SK-N-MC (cell line): ENCODE results near the gene SIX3.

Experiments used
- DNase-seq: peaks from one replicate; pipeline ENCODE4 v3.0.0-alpha.2; 2011; ENCODE audit warnings: low read depth, low spot score
- H3K27ac ChIP-seq: fragments of 200-600 bp; sonication (generic); 2 replicates; pipeline ENCODE4 v1.5.1; 2016; ENCODE audit warnings: mixed run types
- H3K36me3 ChIP-seq: fragments of 200-600 bp; sonication (generic); 2 replicates; pipeline ENCODE4 v1.6.1; 2017; ENCODE audit warnings: antibody characterized with exemption, low read length, mixed read lengths; ENCODE audit not compliant: insufficient read depth
- H3K4me3 ChIP-seq: fragments of 200-600 bp; sonication (generic); 2 replicates; pipeline ENCODE4 v1.5.1; 2016
- H3K9ac ChIP-seq: fragments of 200-600 bp; sonication (generic); 2 replicates; pipeline ENCODE4 v1.8.0; 2017; ENCODE audit warnings: mixed run types, mixed read lengths; ENCODE audit not compliant: insufficient read length
- H3K9me3 ChIP-seq: fragments of 200-600 bp; sonication (generic); 2 replicates; pipeline ENCODE4 v1.6.1; 2017; ENCODE audit warnings: low read depth, mild to moderate bottlenecking, antibody characterized with exemption, low read length, moderate library complexity, mixed read lengths
- EZH2 ChIP-seq: fragments of 200-600 bp; sonication (generic); IDR thresholded peaks from one replicate; pipeline ENCODE4 v1.6.1; 2017; ENCODE audit warnings: antibody characterized with exemption
- FOXP2 ChIP-seq: optimal IDR thresholded peaks from 2 replicates; pipeline ENCODE3; 2011; ENCODE audit warnings: mild to moderate bottlenecking, moderate library complexity; ENCODE audit not compliant: insufficient read depth; ENCODE audit errors: extremely low read length, control extremely low read depth
- POLR2AphosphoS5 ChIP-seq: IDR thresholded peaks from 2 replicates; pipeline ENCODE4 v1.6.1; 2012; ENCODE audit warnings: mild to moderate bottlenecking, low read depth, low read length, borderline replicate concordance

SIX3 gene

GRCh38 chr2:44969936-44970335 is 28.4 kb downstream of the SIX3 start:
- no peak for DNase-seq
- H3K9ac ChIP-seq, result no peak overlapping the region
- no peak for TF ChIP-seq POLR2AphosphoS5
- no peak for TF ChIP-seq EZH2
- no peak for TF ChIP-seq FOXP2
- H3K4me3 ChIP-seq, result no peak overlapping the region
- no peaks in the 10 kb centered on the region for H3K36me3 ChIP-seq
- no peak overlapping the region for H3K27ac ChIP-seq
- H3K9me3 ChIP-seq, result no peaks in the 10 kb centered on the region

- no peak for TF ChIP-seq FOXP2
- no peak for TF ChIP-seq EZH2
- Histone ChIP-seq H3K36me3 (no peaks in the 10 kb centered on the region), H3K27ac (no peak overlapping the region), H3K9me3 (no peaks in the 10 kb centered on the region), H3K4me3 (no peak overlapping the region), H3K9ac (no peak overlapping the region)
- no peak for DNase-seq
Observed at GRCh38 chr2:44970846-44971450, 29.4 kb downstream of the SIX3 start.

- no peak for TF ChIP-seq FOXP2
- no peak for TF ChIP-seq EZH2
- TF ChIP-seq POLR2AphosphoS5, result no peak
- H3K4me3 ChIP-seq, result peak overlapping the region; percentile 67
- H3K27ac ChIP-seq, result no peak overlapping the region
- no peak overlapping the region for H3K9ac ChIP-seq
- no peak for DNase-seq
- no peaks in the 10 kb centered on the region for H3K9me3 ChIP-seq
- H3K36me3 ChIP-seq, result no peaks in the 10 kb centered on the region
Observed at GRCh38 chr2:44972771-44973535, 31.5 kb downstream of the SIX3 start.

GRCh38 chr2:44974064-44974715 is 32.7 kb downstream of the SIX3 start:
- no peak overlapping the region for H3K9ac ChIP-seq
- TF ChIP-seq FOXP2 (no peak), EZH2 (no peak), POLR2AphosphoS5 (no peak)
- DNase-seq, result peak; percentile 37

GRCh38 chr2:44975571-44976450 is 34.3 kb downstream of the SIX3 start:
- H3K36me3 ChIP-seq, result no peaks in the 10 kb centered on the region
- DNase-seq, result no peak
- H3K27ac ChIP-seq, result no peak overlapping the region
- H3K4me3 ChIP-seq, result no peak overlapping the region
- no peak for TF ChIP-seq EZH2
- no peak for TF ChIP-seq POLR2AphosphoS5
- TF ChIP-seq FOXP2, result no peak
- H3K9ac ChIP-seq, result no peak overlapping the region
- H3K9me3 ChIP-seq, result no peaks in the 10 kb centered on the region

More at GRCh38 chr2:44974064-44974715, 32.7 kb downstream of the SIX3 start:
- H3K27ac ChIP-seq, result no peak overlapping the region
- no peaks in the 10 kb centered on the region for H3K9me3 ChIP-seq
- no peak overlapping the region for H3K4me3 ChIP-seq
- H3K36me3 ChIP-seq, result no peaks in the 10 kb centered on the region

GRCh38 chr2:44979581-44979980 is 38.1 kb downstream of the SIX3 start:
- no peak overlapping the region for H3K9ac ChIP-seq
- H3K9me3 ChIP-seq, result no peaks in the 10 kb centered on the region
- no peak overlapping the region for H3K27ac ChIP-seq
- TF ChIP-seq EZH2 (no peak), FOXP2 (no peak), POLR2AphosphoS5 (no peak)
- DNase-seq, result no peak
- H3K36me3 ChIP-seq, result no peaks in the 10 kb centered on the region
- no peak overlapping the region for H3K4me3 ChIP-seq

DNA sequence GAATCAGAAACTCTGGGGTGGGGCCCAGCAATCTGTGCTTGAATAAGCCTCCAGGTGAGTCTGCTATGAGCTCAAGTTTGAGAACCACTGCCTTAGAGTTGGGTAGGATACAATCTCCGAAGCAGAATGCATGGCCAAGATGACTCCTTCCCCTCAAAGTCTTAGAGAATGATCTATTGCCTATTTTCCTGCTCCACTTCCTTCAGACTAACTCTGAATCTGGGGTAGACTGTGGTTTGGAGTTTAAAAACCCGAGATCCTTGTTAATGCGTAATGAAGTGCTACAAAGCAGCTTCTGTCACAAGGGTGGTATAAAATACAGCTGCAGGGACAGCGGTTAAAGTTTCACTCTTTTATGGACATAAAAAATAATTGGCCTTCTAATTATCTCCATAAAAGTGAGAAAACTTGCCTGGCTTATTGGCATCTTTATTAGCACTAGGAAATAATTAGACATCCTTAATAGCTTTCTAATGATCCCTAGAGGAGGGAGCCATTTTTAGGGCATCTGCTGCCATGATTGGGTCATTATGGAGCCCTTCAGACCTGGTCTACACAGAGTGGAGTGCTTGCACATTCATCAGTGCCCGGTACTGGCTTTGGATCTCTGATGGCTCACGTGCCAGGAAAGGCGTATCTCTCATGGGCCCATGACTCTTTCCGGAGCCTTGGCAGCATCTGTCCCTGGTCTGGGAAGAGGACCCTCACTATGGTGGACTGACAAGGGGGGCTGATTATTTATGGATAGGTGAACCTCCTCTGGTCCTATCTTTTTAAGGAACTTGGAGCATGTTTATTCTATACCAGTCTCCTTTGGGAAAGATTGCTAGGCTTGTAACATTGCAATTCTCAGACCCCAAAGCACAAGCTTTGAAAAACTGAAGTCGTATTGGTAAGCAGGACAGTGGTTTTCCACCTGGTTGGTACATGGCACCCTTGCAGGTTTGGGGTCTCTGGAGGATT is 39.5 kb downstream of the SIX3 start:
- Histone ChIP-seq H3K4me3 (no peak overlapping the region), H3K27ac (no peak overlapping the region), H3K9me3 (no peaks in the 10 kb centered on the region), H3K9ac (no peak overlapping the region), H3K36me3 (no peaks in the 10 kb centered on the region)
- DNase-seq, result no peak
- TF ChIP-seq EZH2 (no peak), POLR2AphosphoS5 (no peak), FOXP2 (no peak)
